SK-N-DZ (cell line): ENCODE results near the gene MRPL46. TPM values are rescaled to one million over a fixed set of nuclear protein-coding genes. Genes with fewer than 3 reads are reported as not detected.

Experiments used
- DNase-seq: peaks from one replicate; pipeline ENCODE4 v3.0.0-alpha.2; 2015; ENCODE audit warnings: low spot score
- polyA plus RNA-seq, 2 experiments: library from polyadenylated mRNA; depleted of rRNA; stranded (reverse); fragments of >200 nt; gene quantifications; 2 replicates each; pipeline ENCODE4 v1.2.3, GENCODE V29; 2014

Gene MRPL46
- polyA plus RNA-seq (2014; cell fraction: cytosol; rRNA removed) = 47.1 and 49.0 TPM in 2 replicates
- 51.0 and 52.9 TPM in 2 replicates for polyA plus RNA-seq (2014; cell fraction: nucleus; rRNA removed)

GRCh38 chr15:88467073-88467934, at the start of gene MRPL46, which contains the start of gene MRPS11:
Gene MRPL46, minus strand, starts transcription at chr15:88467388. Its CDS starts 11 bp downstream, at chr15:88467377.
Gene MRPS11, plus strand, starts transcription at chr15:88467708. Its CDS starts 10 bp downstream, at chr15:88467718.
- DNase-seq = peak; percentile 94

- DNase-seq = no peak
Measured at GRCh38 chr15:88513195-88513594, 46.0 kb upstream of the MRPL46 start.

- DNase-seq = no peak
Measured at GRCh38 chr15:88512601-88513000, 45.4 kb upstream of the MRPL46 start.

GRCh38 chr15:88512078-88512477, 44.9 kb upstream of the MRPL46 start:
- no peak for DNase-seq

GRCh38 chr15:88511161-88511560, 44.0 kb upstream of the MRPL46 start:
- no peak for DNase-seq

DNA sequence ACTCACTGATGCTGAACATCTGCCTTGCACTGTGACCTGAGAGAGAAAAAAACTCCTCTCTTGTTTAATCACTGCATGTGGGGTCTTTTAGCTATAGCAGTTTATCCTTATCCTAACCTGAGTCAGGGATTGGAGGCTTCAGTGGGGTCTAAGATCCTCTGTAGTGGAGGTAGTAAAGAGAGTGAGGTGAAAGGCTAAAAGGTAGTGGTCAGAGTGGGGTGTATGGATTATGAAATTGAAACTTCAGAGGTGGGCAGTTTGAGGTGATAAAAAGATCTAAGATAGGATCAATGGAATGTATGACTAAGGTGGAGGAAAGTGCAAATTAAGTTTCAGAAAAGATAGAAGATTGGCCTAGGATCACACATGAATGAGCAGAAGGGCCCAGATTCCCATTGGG, 42.8 kb upstream of the MRPL46 start:
- no peak for DNase-seq

GRCh38 chr15:88509321-88509720, 42.1 kb upstream of the MRPL46 start:
- DNase-seq = no peak

- DNase-seq = no peak
Measured at GRCh38 chr15:88506628-88507027, 39.4 kb upstream of the MRPL46 start.

GRCh38 chr15:88505721-88506120, 38.5 kb upstream of the MRPL46 start:
- DNase-seq = no peak

DNA sequence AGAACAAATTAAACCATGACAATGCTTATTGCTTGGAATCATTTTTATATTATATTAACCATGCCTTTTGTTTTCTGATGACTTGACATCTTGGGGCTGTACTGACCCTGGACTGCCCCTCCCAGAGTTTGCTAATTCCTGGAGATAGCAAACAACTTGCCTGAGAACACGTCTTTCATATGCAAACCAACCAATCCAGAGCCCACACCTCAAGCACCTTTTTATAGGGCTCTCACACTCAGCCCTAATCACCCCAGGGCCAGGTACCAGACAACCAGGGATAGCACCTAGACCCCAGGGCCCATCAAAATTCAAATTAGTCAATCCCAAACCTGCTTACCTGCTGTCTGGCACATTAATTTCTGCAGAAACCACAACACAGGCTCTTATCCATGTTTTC, 37.3 kb upstream of the MRPL46 start:
- no peak for DNase-seq

GRCh38 chr15:88498996-88499395, 31.8 kb upstream of the MRPL46 start:
- DNase-seq = peak; percentile 42

GRCh38 chr15:88497109-88497765, 30.0 kb upstream of the MRPL46 start:
- no peak for DNase-seq

- DNase-seq = peak; percentile 67
Measured at GRCh38 chr15:88493844-88494243, 26.7 kb upstream of the MRPL46 start.

DNA sequence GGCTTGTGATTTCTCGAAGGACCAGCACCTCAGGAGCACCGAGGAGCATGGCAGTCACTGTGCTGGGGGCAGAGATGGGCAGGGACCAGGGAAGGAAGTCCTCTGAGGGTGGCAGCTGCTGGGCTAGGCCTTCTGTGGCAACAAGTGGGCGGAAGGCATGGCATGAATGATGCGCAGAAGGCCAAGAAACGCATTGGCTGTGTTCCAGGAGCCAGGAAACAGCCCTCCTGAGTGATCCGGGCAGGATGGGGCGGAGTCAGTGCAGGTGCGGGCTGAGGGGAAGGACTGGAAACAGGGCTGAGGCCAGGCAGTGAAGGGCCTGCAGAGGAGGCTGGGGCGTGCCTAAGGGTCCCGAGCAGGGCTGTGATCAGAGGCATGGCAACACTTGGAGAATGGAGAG, 24.0 kb upstream of the MRPL46 start:
- no peak for DNase-seq

- DNase-seq = no peak
Measured at GRCh38 chr15:88490036-88490435, 22.8 kb upstream of the MRPL46 start.

DNA sequence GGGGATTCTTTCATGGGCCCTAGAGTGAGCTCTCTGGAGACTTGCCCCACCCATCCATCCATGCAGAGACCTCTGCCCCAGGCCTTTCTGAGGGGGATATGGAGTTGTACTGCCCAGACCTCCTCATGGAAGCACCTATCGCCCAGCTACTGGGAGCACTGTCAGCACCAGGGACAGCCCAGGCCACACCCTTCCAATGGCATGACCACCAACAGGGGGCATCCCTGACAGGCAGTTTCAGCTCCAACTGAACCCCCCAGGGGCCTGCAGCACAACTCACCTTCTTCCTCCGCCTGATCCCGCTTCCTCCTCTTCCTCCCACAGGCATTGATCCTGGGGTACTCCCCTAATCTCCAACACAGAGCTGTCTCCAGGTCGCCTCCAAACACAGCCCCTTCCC, 22.1 kb upstream of the MRPL46 start:
- DNase-seq = no peak

- DNase-seq = no peak
Measured at GRCh38 chr15:88487796-88488523, 20.8 kb upstream of the MRPL46 start.

DNA sequence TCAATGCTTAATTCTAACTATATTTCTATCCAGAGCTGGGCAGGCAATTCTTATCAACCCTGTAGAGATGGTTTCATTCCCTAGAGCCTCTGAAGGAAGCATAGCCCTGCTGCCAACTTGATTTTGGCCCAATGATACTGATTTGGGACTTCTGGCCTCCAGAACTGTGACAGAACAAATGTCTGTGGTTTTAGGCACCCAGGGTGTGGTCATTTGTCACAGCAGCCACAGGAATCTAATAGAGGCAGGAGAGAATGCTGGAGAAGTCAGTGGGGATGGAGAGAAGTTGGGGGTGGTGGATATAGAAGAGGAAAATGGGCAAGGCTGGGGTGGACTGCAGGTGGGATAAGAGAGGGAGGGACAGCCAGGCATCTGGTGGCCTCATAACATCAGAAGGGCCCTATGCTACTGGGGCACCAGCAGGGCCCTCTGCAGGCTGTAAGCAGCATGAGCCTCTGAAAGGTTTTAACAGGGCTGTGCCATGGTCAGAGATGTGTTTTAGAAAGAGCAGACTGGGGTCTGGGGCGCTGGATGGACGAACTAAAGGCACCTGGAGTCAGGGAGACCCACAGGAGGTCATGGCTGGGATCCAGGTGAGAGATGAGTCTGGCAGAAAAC, 20.1 kb upstream of the MRPL46 start:
- DNase-seq = no peak

- peak; percentile 35 for DNase-seq
Measured at GRCh38 chr15:88484682-88485331, 17.6 kb upstream of the MRPL46 start.

DNA sequence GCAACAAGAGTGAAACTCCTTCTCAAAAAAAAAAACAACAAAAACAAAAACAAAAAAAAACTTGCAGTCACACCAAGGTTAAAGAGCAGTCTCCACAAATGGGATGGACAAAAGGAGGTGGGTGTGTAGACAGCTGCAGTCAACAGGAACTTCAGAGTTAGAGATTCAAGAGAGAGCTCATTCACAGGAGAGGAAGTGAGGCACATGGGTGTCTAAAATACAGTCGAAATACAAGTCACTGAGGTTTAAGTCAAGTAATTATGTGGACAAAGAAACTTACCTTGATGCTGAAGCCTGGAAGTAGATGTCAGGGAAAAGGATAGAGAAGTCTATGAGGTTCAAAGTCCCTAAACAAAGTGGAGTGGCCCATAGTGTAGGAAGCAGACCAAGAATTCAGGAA, 15.1 kb upstream of the MRPL46 start:
- no peak for DNase-seq

DNA sequence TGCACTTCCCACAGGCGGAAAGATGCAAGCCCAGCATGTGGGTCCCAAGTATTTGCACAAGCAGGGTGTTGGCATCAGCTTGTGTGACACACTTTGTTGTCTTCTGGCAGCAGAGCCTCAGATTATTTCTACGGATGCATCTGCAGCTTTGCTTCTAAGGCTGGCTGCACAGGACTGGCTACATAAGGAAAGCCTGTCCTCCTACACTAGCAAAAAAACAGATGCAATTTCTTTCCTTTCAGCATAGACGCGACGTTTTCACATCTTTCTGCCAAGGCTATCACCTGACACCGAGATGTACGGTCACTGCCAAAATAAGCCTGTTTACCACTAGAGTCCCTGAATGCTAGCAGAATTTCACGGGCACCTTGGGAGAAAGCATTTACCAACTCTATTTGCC, 13.8 kb upstream of the MRPL46 start:
- DNase-seq = no peak
